HepG2 (cell line): ENCODE measurements around the gene OTOG. TPM values are rescaled to one million over a fixed set of nuclear protein-coding genes. Genes with fewer than 3 reads are reported as not detected.

Source experiments
- CREB1 ChIP-seq, 2 experiments: fragments of 450-650 bp in 1 of 2; IDR thresholded peaks; 2 replicates each; pipeline ENCODE4 v1.6.1; 2016 to 2017; ENCODE audit warnings: control low read depth in 1 of 2, mild to moderate bottlenecking in 1 of 2, missing compliant biosample characterization in 1 of 2, missing genetic modification characterization in 1 of 2
- EEA1 ChIP-seq: sonication (generic); formaldehyde crosslinking; IDR thresholded peaks from 2 replicates; pipeline ENCODE4 v1.5.1; 2020; ENCODE audit warnings: mild to moderate bottlenecking, missing genetic modification reagents, borderline replicate concordance
- FOXJ3 ChIP-seq: sonication (generic); formaldehyde crosslinking; IDR thresholded peaks from 2 replicates; pipeline ENCODE4 v1.4.0; 2020; ENCODE audit warnings: missing genetic modification reagents, mild to moderate bottlenecking, borderline replicate concordance
- LCORL ChIP-seq, 2 experiments: fragments of 450-650 bp in 1 of 2; sonication (generic) in 1 of 2; formaldehyde crosslinking in 1 of 2; IDR thresholded peaks; 2 replicates each; pipeline versions ENCODE4 v1.5.0 to v1.6.1; 2017 to 2020; ENCODE audit warnings: antibody characterized with exemption in 1 of 2, missing genetic modification reagents in 1 of 2
- NFIB ChIP-seq: sonication (generic); formaldehyde crosslinking; IDR thresholded peaks from 2 replicates; pipeline ENCODE4 v1.9.0; 2021; ENCODE audit warnings: missing genetic modification reagents, mild to moderate bottlenecking, borderline replicate concordance
- SOX6 ChIP-seq, 2 experiments: fragments of 450-650 bp in 1 of 2; sonication (generic) in 1 of 2; formaldehyde crosslinking in 1 of 2; IDR thresholded peaks; 2 replicates each; pipeline versions ENCODE4 v1.4.0 to v1.6.1; 2017 to 2020; ENCODE audit warnings: antibody characterized with exemption in 1 of 2, mild to moderate bottlenecking in 1 of 2, missing genetic modification reagents in 1 of 2
- TFE3 ChIP-seq: IDR thresholded peaks from 2 replicates; pipeline ENCODE4 v1.6.1; 2016
- TOPORS ChIP-seq: sonication (generic); formaldehyde crosslinking; IDR thresholded peaks from 2 replicates; pipeline ENCODE4 v1.8.0; 2023; ENCODE audit warnings: mild to moderate bottlenecking, missing genetic modification reagents
- ZHX2 ChIP-seq, 2 experiments: sonication (generic) in 1 of 2; formaldehyde crosslinking in 1 of 2; IDR thresholded peaks; 2 replicates each; pipeline versions ENCODE4 v1.6.1 to v1.9.0; 2014 to 2022; ENCODE audit warnings: antibody characterized with exemption in 1 of 2, borderline replicate concordance in 1 of 2, inconsistent platforms in 1 of 2, low read depth in 1 of 2, missing genetic modification reagents in 1 of 2
- ZNF350 ChIP-seq: sonication (generic); formaldehyde crosslinking; IDR thresholded peaks from 2 replicates; pipeline ENCODE4 v1.4.0; 2020; ENCODE audit warnings: mild to moderate bottlenecking, low read depth, missing genetic modification reagents, borderline replicate concordance
- ZNF468 ChIP-seq: sonication (generic); formaldehyde crosslinking; IDR thresholded peaks from 2 replicates; pipeline ENCODE4 v1.8.0; 2022; ENCODE audit warnings: mild to moderate bottlenecking, moderate library complexity, missing genetic modification reagents
- ZNF510 ChIP-seq: sonication (generic); formaldehyde crosslinking; IDR thresholded peaks from 2 replicates; pipeline ENCODE4 v1.4.0; 2020; ENCODE audit warnings: low read depth, mild to moderate bottlenecking, missing genetic modification reagents
- polyA plus RNA-seq, 8 experiments: library from polyadenylated mRNA; depleted of rRNA in 3 of 8; stranded (reverse) in 7 of 8; unstranded in 1 of 8; fragments of >200 nt; fragmentation: Illumina TruSeq in 4 of 8; extraction: Trizol in 4 of 8; gene quantifications; 2 replicates each; pipeline versions ENCODE4 v1.2.1 to v1.2.3, GENCODE V29; 2011 to 2016; ENCODE audit warnings: low read depth in 4 of 8, missing spikeins in 1 of 8, mixed read lengths in 1 of 8; ENCODE audit not compliant: insufficient read depth in 1 of 8
- total RNA-seq, 5 experiments: library from RNA; depleted of rRNA; stranded (reverse); fragments of >200 nt; fragmentation: Illumina TruSeq; extraction: Trizol; gene quantifications; 2 replicates each; pipeline ENCODE4 v1.2.3, GENCODE V29; 2016; ENCODE audit warnings: low read depth in 1 of 5

Gene OTOG
- total and polyA plus RNA-seq, 2 of the 13 experiments (the other 11 are each of a cell fraction or from before 2014, with no cell fraction given): not detected

GRCh38 chr11:17546240-17546639, 819 bp upstream of the OTOG start (continued):
- TF ChIP-seq ZHX2 (IDR thresholded peaks at IDR 0.05; ENCODE audit: low read depth) (no peak), ZHX2 (CRISPR knock-in tag; IDR thresholded peaks at IDR 0.05; ENCODE audit: borderline replicate concordance) (no peak), ZNF510 (CRISPR knock-in tag) (no peak), CREB1 (IDR thresholded peaks at IDR 0.05) (no peak), CREB1 (CRISPR knock-in tag; IDR thresholded peaks at IDR 0.05) (no peak), NFIB (CRISPR knock-in tag) (no peak), FOXJ3 (CRISPR knock-in tag) (no peak), LCORL (IDR thresholded peaks at IDR 0.05) (no peak), LCORL (CRISPR knock-in tag; IDR thresholded peaks at IDR 0.05) (no peak), ZNF468 (CRISPR knock-in tag) (no peak), EEA1 (CRISPR knock-in tag) (no peak), TOPORS (CRISPR knock-in tag) (no peak), ZNF350 (no peak), TFE3 (no peak), SOX6 (IDR thresholded peaks at IDR 0.05) (no peak), SOX6 (CRISPR knock-in tag; IDR thresholded peaks at IDR 0.05) (no peak)
